NCI-H774 (cell line): Measurements from ENCODE around the gene VWCE.

Source experiments
- DNase-seq: peaks from one replicate; lab custom pipeline; 2025; lab: John Stamatoyannopoulos, UW

VWCE gene

GRCh38 chr11:61281581-61282250 is 13.4 kb downstream of the VWCE start:
- peak; percentile 63 for DNase-seq

- no peak for DNase-seq
These were observed 14.1 kb downstream of the VWCE start for GRCh38 chr11:61280883-61281580.

GRCh38 chr11:61279934-61280659 is 15.0 kb downstream of the VWCE start:
- no peak for DNase-seq

DNA sequence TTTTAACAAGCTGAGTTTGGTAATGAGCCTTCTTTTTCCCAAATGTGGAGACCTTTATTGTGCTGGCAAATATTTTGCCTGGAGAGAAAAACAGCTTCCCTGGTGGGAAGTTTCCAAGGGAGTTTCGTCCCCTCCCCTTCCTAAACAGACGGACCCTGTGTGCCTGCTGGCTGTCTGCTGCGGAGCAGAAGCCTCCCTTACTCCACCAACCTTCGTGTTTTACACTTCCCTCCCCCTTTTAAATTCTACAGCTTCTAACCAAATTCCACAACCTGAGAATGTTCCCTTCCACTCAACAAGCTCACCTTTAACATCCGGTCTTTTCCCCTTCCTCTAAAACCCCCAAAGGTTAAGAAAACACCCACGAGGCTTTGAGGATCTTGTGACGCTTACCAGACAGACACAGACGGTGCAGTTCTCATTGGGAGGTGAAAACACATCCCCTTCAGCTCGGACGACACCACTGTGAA is 17.1 kb downstream of the VWCE start:
- DNase-seq: no peak

DNA sequence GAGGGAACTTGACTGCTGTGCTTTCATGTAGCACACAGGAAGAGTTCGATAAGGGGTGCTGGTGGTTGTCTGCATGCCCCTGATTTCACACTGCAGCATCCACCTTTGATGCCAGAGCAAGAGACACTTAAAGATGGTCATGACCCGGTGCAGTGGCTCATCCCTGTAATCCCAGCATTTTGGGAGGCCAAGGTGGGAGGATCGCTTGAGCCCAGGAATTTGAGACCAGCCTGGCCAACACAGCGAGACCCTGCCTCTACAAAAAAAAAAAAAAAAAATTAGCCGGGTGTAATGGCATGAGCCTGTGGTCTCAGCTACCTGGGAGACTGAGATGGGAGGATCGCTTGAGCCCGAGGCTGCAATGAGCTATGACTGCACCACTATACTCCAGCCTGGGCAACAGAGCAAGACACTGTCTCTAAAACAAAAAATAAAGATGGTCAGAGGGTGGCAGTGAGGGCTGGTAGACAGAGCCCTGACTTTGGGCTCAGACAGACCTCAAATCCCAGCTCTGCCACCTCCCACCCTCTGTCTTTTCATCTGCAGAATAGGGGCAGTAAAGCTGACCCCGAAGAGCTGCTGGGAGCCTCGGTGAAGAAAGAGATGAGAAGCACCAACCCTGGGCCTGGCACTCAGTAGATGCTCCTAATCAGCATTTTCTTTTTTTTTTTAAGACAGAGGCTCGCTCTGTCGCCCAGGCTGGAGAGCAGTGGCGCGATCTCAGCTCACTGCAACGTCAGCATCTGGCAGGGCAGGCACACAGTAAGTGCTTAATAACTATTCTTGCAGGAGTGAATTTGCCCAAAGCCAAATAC is 17.7 kb downstream of the VWCE start:
- no peak for DNase-seq

DNA sequence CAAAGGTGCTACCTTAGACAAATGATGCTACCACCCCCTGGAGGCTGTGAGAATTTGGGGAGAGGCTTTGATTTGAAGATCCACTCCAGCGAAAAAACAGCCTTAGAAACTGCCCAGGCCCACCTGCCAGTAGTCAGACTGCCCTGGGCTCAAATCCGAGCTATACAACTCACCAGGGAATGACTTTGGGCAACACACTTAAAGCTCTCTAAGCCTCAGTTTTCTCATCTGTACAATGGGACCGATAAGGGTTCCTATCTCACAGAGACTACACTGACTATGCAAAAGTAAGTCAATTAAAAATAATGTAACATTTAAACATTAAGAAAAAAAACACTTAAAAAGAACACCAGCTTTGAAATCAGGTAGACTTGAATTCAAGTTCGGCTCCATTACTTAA is 19.9 kb downstream of the VWCE start:
- DNase-seq: no peak

DNA sequence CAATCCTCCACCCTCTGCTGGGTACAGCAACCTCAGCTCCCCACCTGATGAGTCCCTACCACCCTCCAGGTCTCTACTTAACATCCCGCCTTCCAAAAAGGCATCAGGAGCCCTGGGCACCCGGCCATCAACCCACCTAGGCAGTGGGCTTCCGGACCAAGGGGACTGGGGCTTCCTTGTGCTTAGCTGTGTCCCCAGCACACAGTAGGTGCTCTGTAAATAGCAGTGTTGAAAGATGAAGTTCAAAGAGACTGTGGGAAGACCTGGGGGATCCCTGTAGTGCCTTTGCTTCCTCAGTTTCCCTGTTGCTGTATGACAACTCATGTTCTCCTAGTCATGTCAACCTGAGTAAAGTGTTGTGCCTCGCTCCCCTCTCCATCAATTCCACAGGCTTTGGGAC is 21.0 kb downstream of the VWCE start:
- DNase-seq: no peak

- DNase-seq: no peak
These were observed 21.7 kb downstream of the VWCE start for GRCh38 chr11:61273178-61274078.

- no peak for DNase-seq
These were observed 22.4 kb downstream of the VWCE start for GRCh38 chr11:61272731-61273130.

DNA sequence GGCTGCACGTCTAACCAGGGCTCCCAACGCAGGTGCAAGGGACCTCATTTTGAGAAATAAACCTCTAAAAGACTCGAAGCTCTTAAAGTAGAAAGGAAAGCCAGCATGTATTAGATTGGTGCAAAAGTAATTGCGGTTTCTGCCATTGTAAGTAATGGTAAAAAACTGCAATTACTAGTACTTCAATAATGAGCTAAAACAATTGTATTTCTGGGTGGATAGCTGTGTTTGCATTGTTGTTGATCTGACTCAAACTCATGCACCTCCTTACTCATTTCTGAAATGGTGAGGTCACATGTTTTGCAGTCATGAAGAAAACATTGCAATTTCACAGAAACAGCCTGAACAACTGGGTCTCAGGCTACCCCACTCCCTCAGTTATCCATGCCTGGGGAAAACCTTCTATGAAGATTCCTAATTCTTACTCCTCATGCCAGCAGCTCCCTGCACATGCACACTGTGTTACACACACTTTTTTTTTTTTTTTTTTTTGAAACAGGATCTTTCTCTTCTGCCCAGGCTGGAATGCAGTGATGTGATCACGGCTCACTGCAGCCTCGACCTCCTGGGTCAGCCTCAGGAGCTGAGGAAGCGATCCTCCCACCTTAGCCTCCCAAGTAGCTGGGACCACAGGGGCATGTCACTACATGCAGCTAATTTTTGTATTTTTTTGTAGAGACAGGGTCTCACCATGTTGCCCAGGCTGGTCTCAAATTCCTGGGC is 24.6 kb downstream of the VWCE start:
- no peak for DNase-seq

- DNase-seq: no peak
These were observed 26.4 kb downstream of the VWCE start for GRCh38 chr11:61268588-61269250.

DNA sequence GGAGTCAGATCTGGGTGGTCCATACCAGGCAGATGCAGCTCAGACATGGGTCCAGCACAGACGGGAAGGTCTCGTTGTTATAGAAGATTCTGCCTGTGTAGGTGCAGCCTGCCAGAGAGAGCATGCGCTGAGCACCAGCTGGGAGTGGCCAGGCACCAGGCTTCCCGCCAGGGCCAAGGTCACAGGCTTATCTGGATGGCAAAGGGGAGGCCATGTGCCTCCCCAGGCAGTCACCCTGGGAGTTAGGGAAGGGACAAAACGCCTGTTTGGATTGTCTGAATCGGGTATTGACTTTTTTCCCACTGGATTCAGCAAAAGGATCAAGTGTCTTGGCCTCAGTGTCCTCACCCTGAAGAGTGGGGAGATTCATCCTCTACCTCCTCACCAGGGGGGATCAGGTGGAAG is 27.7 kb downstream of the VWCE start:
- DNase-seq: no peak

GRCh38 chr11:61266602-61267001 is 28.5 kb downstream of the VWCE start:
- no peak for DNase-seq

DNA sequence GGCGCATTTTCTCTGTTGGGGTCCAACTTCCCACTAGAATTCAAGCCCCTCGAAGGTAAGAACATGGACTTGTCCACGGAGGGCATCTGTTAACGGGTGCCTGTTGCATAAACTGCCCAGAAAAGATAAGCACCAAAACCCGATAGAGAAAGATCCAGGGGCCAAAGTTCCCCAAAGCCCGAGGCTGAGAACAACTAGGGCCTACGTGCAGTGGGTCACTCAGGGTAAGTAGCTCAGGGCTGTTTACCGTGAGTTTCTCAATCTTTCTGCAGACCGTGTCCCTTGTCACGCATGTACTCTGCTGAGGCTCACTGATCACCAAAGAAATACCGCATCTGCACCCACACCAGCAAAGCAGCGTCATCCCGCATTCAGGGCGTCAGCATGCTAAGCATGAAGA is 29.8 kb downstream of the VWCE start:
- DNase-seq: no peak

GRCh38 chr11:61264795-61265194 is 30.3 kb downstream of the VWCE start:
- no peak for DNase-seq

GRCh38 chr11:61264371-61264770 is 30.7 kb downstream of the VWCE start:
- no peak for DNase-seq

DNA sequence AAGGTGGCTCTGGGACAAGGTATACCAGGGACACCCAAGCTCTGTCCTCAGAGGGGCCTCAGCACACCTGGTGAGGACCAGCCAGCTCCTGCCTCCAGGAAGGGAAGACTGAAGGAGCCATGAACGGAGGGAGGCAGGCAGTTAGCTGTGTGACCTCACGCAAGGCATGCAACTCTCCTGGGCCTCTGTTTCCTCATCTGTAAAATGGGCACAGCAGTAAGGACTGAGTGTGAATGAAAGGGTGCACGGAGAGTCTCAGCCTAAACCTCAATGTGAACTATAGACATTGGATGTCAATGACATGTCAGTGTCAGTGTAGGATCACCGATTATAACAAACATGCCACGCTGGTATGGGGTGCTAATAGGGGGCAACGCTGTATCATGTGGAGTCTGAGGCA is 35.8 kb downstream of the VWCE start:
- no peak for DNase-seq

DNA sequence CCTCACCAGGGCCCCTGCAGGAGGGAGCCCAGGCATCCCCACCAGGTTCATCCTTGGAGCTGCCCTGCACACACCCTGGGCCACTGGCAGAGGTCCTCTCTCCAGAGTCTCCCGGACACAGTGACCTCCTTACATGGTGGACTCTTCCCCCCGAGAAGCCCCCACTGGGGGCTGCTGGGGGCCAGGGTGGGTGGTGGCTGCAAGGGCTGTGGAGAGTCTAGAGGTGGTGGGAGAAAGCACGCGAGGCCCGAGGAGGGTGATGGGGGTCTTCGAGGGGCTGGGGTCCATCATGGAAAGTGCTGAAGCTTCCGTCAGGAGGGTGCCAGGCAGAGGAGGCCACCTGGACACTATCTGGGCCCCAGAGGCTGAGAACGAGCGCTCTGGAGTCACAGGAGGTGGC is 36.6 kb downstream of the VWCE start:
- DNase-seq: no peak

- no peak for DNase-seq
These were observed 38.2 kb downstream of the VWCE start for GRCh38 chr11:61256710-61257482.
